ENCODE results near the gene LYPD6. TPM values are rescaled to one million over a fixed set of nuclear protein-coding genes. Genes with fewer than 3 reads are reported as not detected.

The LYPD6 gene
- total RNA-seq, 1 experiment from 2014 or later = 0.54 TPM

- POLR2A ChIA-PET (ENCODE audit: low non-redundant PET) = no interaction called here
- Histone ChIP-seq H3K4me3 (ENCODE audit: low read depth, low read length, poor library complexity, severe bottlenecking) (no peak overlapping the region), H3K4me1 (ENCODE audit: insufficient read depth, low read length, poor library complexity, severe bottlenecking) (no peaks in the 10 kb centered on the region), H3K27me3 (replicated peaks; ENCODE audit: insufficient read depth, low read depth, low read length, poor library complexity) (no peaks in the 10 kb centered on the region), H3K27ac (ENCODE audit: low read depth, low read length, poor library complexity, severe bottlenecking) (no peak overlapping the region), H3K9me3 (ENCODE audit: low read depth, low read length, poor library complexity, severe bottlenecking) (no peaks in the 10 kb centered on the region), H3K36me3 (ENCODE audit: insufficient read depth, low read length, poor library complexity, severe bottlenecking) (no peaks in the 10 kb centered on the region)
- TF ChIP-seq, protein P1, sequence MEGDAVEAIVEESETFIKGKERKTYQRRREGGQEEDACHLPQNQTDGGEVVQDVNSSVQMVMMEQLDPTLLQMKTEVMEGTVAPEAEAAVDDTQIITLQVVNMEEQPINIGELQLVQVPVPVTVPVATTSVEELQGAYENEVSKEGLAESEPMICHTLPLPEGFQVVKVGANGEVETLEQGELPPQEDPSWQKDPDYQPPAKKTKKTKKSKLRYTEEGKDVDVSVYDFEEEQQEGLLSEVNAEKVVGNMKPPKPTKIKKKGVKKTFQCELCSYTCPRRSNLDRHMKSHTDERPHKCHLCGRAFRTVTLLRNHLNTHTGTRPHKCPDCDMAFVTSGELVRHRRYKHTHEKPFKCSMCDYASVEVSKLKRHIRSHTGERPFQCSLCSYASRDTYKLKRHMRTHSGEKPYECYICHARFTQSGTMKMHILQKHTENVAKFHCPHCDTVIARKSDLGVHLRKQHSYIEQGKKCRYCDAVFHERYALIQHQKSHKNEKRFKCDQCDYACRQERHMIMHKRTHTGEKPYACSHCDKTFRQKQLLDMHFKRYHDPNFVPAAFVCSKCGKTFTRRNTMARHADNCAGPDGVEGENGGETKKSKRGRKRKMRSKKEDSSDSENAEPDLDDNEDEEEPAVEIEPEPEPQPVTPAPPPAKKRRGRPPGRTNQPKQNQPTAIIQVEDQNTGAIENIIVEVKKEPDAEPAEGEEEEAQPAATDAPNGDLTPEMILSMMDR (conservative IDR thresholded peaks at IDR 0.05; ENCODE audit: low read depth, low read length) = peak; percentile 28
- TF ChIP-seq EZH2 (IDR thresholded peaks at IDR 0.05; ENCODE audit: borderline replicate concordance, low read depth, low read length, poor library complexity, severe bottlenecking) = no peak
- peak; percentile 32 for DNase-seq (ENCODE audit: low spot score)
- CTCF ChIA-PET = interaction anchor here (0.6 to 1.0 kb wide), 2 partner anchors 8 to 186 kb away, joined by 3 read pairs; no protein-coding TSS in a partner anchor
- no TSS peak for BruUV-seq (replicated peaks)
- intact Hi-C loops (cut with micrococcal nuclease; ENCODE audit: unreplicated experiment) = no loop called here
Measured at GRCh38 chr2:149388120-149388816, 57.9 kb downstream of the LYPD6 start.

DNA sequence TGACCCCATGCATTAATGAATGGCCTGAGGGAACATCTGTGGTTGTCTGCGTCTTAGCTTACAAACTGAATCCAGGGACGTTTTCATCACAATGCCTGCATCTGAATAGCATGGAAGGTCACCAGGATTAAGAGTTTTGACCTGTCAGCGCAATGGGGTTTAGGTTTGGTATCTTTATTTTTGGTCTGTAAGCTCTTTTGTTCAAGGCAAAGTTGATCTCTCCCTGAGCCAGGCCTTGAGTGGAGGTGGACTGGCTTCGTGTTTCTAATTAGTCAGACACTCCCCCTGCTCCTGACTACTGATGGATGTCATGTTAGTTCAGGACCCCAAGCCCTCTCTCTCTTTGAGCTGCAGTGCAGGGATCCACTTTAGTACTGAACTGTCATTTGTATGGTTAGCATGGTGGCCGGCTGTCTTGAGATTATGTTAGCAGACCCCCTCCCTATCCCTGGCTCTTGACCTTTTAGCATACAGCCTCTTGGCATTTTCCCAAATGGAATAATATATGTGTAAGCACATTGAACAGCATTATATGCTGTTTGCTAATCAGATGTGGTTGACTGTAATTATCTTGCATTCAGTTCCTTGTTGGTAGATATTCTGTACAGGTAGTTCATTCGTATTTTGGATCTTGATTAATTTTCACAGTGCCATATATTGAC, 59.2 kb downstream of the LYPD6 start:
- no peak for DNase-seq (ENCODE audit: low spot score)
- Histone ChIP-seq H3K4me3 (ENCODE audit: low read depth, low read length, poor library complexity, severe bottlenecking) (no peak overlapping the region), H3K4me1 (ENCODE audit: insufficient read depth, low read length, poor library complexity, severe bottlenecking) (no peaks in the 10 kb centered on the region), H3K27ac (ENCODE audit: low read depth, low read length, poor library complexity, severe bottlenecking) (no peak overlapping the region), H3K36me3 (ENCODE audit: insufficient read depth, low read length, poor library complexity, severe bottlenecking) (no peaks in the 10 kb centered on the region), H3K27me3 (replicated peaks; ENCODE audit: insufficient read depth, low read depth, low read length, poor library complexity) (no peaks in the 10 kb centered on the region), H3K9me3 (ENCODE audit: low read depth, low read length, poor library complexity, severe bottlenecking) (no peaks in the 10 kb centered on the region)
- CTCF ChIA-PET = no interaction called here
- no TSS peak for BruUV-seq (replicated peaks)
- POLR2A ChIA-PET (ENCODE audit: low non-redundant PET) = no interaction called here
- intact Hi-C loops (cut with micrococcal nuclease; ENCODE audit: unreplicated experiment) = no loop called here
- no peak for TF ChIP-seq EZH2 (IDR thresholded peaks at IDR 0.05; ENCODE audit: borderline replicate concordance, low read depth, low read length, poor library complexity, severe bottlenecking)
- TF ChIP-seq, protein P1 (conservative IDR thresholded peaks at IDR 0.05; ENCODE audit: low read depth, low read length) = no peak

DNA sequence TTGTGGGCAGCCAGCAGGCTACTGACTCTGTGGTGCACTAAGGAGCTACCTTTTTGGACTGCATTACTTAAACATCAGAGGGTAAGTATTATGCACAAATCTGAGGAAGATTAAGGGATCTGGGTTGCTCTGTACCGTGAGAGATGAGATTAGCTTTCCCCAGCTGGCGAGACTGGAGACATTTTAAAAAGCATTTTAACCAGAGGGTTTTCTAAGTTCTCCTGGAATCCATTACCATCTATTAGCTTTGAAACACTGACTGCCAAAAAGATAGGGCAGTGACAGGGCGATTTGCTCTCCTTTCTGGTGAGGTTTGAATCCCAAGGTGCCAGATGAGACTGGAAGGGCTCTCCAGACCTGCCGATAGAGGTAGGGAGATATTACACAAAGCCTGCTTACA, 63.2 kb downstream of the LYPD6 start:
- no peaks in the 10 kb centered on the region for H3K4me1 ChIP-seq (ENCODE audit: insufficient read depth, low read length, poor library complexity, severe bottlenecking)
- no peak for DNase-seq (ENCODE audit: low spot score)
- ChIA-PET POLR2A (ENCODE audit: low non-redundant PET) (no interaction called here), CTCF (no interaction called here)
- TF ChIP-seq EZH2 (IDR thresholded peaks at IDR 0.05; ENCODE audit: borderline replicate concordance, low read depth, low read length, poor library complexity, severe bottlenecking) = no peak
- TF ChIP-seq, protein P1 (conservative IDR thresholded peaks at IDR 0.05; ENCODE audit: low read depth, low read length) = no peak
- H3K9me3 ChIP-seq (ENCODE audit: low read depth, low read length, poor library complexity, severe bottlenecking) = no peaks in the 10 kb centered on the region
- intact Hi-C loops (cut with micrococcal nuclease; ENCODE audit: unreplicated experiment) = no loop called here
- H3K27ac ChIP-seq (ENCODE audit: low read depth, low read length, poor library complexity, severe bottlenecking) = no peak overlapping the region
- H3K27me3 ChIP-seq (replicated peaks; ENCODE audit: insufficient read depth, low read depth, low read length, poor library complexity) = no peaks in the 10 kb centered on the region
- no peak overlapping the region for H3K4me3 ChIP-seq (ENCODE audit: low read depth, low read length, poor library complexity, severe bottlenecking)
- H3K36me3 ChIP-seq (ENCODE audit: insufficient read depth, low read length, poor library complexity, severe bottlenecking) = no peaks in the 10 kb centered on the region
- BruUV-seq (replicated peaks) = no TSS peak
